Activated naive CD4-positive, alpha-beta T cell treated with anti-CD3 and anti-CD28 coated beads for 36 hours (primary cell): ENCODE data around the gene SRC. TPM values are rescaled to one million over a fixed set of nuclear protein-coding genes. Genes with fewer than 3 reads are reported as not detected.
A peak's percentile ranks its signal among the peaks of the same experiment; 100 is the strongest.

Experiments used
- CTCF ChIA-PET: fragments of 350-600 bp; sonication (Branson Sonifier 250); formaldehyde crosslinking; loops from one replicate; lab custom pipeline; 2021; ENCODE audit warnings: antibody characterized with exemption; lab: Charles Lee
- DNase-seq: peaks from one replicate; pipeline ENCODE4 v3.0.0-alpha.2; 2020
- H3K27ac Mint-ChIP-seq: one replicate; pipeline ENCODE4 v1.8.0; 2021; ENCODE audit warnings: mild to moderate bottlenecking, mixed read lengths
- H3K27me3 Mint-ChIP-seq: one replicate; pipeline ENCODE4 v1.8.0; 2021; ENCODE audit warnings: low read depth, mixed read lengths
- H3K36me3 Mint-ChIP-seq: one replicate; pipeline ENCODE4 v1.8.0; 2021; ENCODE audit warnings: low read depth, mixed read lengths
- H3K4me1 Mint-ChIP-seq: one replicate; pipeline ENCODE4 v1.8.0; 2021; ENCODE audit warnings: low read depth, mixed read lengths
- H3K4me3 Mint-ChIP-seq: one replicate; pipeline ENCODE4 v1.8.0; 2021; ENCODE audit warnings: mild to moderate bottlenecking, moderate library complexity, mixed read lengths
- H3K9me3 Mint-ChIP-seq: one replicate; pipeline ENCODE4 v1.8.0; 2021; ENCODE audit warnings: mixed read lengths
- intact Hi-C: fragments of 100-400 bp; cut with micrococcal nuclease; formaldehyde crosslinking; loops from one replicate; pipeline ENCODE4 v1.15.1; 2023
- total RNA-seq, 2 experiments: library from RNA; stranded (reverse); gene quantifications; one replicate each; pipeline ENCODE4 v1.2.3, GENCODE V29; 2021

Gene SRC
- total RNA-seq, 2 experiments from 2014 or later, result 2.0 to 2.8 TPM

DNA sequence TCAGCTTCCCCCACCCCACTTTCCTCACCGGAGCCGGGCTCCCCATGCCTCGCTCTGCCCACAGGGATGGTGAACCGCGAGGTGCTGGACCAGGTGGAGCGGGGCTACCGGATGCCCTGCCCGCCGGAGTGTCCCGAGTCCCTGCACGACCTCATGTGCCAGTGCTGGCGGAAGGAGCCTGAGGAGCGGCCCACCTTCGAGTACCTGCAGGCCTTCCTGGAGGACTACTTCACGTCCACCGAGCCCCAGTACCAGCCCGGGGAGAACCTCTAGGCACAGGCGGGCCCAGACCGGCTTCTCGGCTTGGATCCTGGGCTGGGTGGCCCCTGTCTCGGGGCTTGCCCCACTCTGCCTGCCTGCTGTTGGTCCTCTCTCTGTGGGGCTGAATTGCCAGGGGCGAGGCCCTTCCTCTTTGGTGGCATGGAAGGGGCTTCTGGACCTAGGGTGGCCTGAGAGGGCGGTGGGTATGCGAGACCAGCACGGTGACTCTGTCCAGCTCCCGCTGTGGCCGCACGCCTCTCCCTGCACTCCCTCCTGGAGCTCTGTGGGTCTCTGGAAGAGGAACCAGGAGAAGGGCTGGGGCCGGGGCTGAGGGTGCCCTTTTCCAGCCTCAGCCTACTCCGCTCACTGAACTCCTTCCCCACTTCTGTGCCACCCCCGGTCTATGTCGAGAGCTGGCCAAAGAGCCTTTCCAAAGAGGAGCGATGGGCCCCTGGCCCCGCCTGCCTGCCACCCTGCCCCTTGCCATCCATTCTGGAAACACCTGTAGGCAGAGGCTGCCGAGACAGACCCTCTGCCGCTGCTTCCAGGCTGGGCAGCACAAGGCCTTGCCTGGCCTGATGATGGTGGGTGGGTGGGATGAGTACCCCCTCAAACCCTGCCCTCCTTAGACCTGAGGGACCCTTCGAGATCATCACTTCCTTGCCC is 57.4 kb downstream of the SRC start:
- intact Hi-C loops, result no loop called here
- no peaks in the 10 kb centered on the region for H3K36me3 Mint-ChIP-seq
- H3K4me3 Mint-ChIP-seq, result no peak overlapping the region
- no peak overlapping the region for H3K27ac Mint-ChIP-seq
- H3K27me3 Mint-ChIP-seq, result peaks cover 13% of the 10 kb centered on the region
- no peaks in the 10 kb centered on the region for H3K9me3 Mint-ChIP-seq
- peaks cover 12% of the 10 kb centered on the region for H3K4me1 Mint-ChIP-seq
- DNase-seq, result no peak
- CTCF ChIA-PET, result interaction anchor here (0.5 kb wide), 1 partner anchor 154 kb away, joined by 3 read pairs; no protein-coding TSS in a partner anchor

GRCh38 chr20:37404461-37404890 is 58.5 kb downstream of the SRC start:
- Mint-ChIP-seq H3K9me3 (no peaks in the 10 kb centered on the region), H3K27me3 (peaks cover 20% of the 10 kb centered on the region), H3K27ac (no peak overlapping the region), H3K4me3 (no peak overlapping the region), H3K4me1 (peaks cover 12% of the 10 kb centered on the region), H3K36me3 (no peaks in the 10 kb centered on the region)
- no peak for DNase-seq
- CTCF ChIA-PET, result no interaction called here
- intact Hi-C loops, result no loop called here

- intact Hi-C loops, result loop anchor here (5.0 kb wide), 1 partner anchor 122 kb away; the partner anchor contains the start of gene BLCAP
- CTCF ChIA-PET, result no interaction called here
- Mint-ChIP-seq H3K27me3 (peaks cover 20% of the 10 kb centered on the region), H3K27ac (no peak overlapping the region), H3K4me3 (peak overlapping the region; percentile 4), H3K36me3 (no peaks in the 10 kb centered on the region), H3K4me1 (peaks cover 12% of the 10 kb centered on the region), H3K9me3 (no peaks in the 10 kb centered on the region)
- DNase-seq, result no peak
Observed at GRCh38 chr20:37405351-37405897, 59.5 kb downstream of the SRC start.

GRCh38 chr20:37406010-37406998 is 60.4 kb downstream of the SRC start:
- intact Hi-C loops, result loop anchor here (5.0 kb wide), 1 partner anchor 121 kb away; the partner anchor contains the start of gene BLCAP
- H3K27ac Mint-ChIP-seq, result no peak overlapping the region
- peak overlapping the region; percentile 52 for H3K4me3 Mint-ChIP-seq

DNA sequence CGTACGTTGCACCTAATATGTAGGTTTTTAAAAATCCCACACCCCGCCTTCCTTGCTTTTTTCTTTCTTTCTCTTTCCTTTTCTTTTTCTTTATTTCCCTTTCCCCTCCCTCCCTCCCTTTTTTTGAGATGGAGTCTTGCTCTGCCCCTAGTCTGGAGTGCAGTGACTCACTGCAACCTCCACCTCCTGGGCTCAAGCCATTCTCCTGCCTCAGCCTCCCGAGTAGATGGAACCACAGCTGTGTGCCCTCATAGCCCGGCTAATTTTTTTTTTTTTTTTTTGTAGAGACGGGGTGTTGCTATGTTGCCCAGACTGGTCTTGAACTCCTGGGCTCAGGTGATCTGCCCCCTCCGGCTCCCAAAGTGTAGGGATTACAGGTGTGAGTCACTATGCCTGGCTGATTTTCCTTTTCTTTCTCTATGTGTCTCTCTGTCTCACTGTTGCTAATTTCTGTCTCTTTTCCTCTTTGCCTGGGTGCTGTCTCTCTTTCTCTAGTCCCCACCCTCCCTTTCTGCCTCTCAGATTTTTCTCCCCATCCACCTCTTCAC is 61.2 kb downstream of the SRC start:
- peaks cover 20% of the 10 kb centered on the region for H3K27me3 Mint-ChIP-seq
- H3K4me1 Mint-ChIP-seq, result peaks cover 12% of the 10 kb centered on the region
- CTCF ChIA-PET, result no interaction called here
- H3K4me3 Mint-ChIP-seq, result peak overlapping the region; percentile 42
- DNase-seq, result no peak
- H3K27ac Mint-ChIP-seq, result no peak overlapping the region
- H3K9me3 Mint-ChIP-seq, result no peaks in the 10 kb centered on the region
- intact Hi-C loops, result loop anchor here (5.0 kb wide), 1 partner anchor 120 kb away; the partner anchor contains the start of gene BLCAP
- H3K36me3 Mint-ChIP-seq, result no peaks in the 10 kb centered on the region

More at GRCh38 chr20:37406010-37406998, 60.4 kb downstream of the SRC start:
- peaks cover 12% of the 10 kb centered on the region for H3K4me1 Mint-ChIP-seq
- H3K9me3 Mint-ChIP-seq, result no peaks in the 10 kb centered on the region
- no peaks in the 10 kb centered on the region for H3K36me3 Mint-ChIP-seq
- peak; percentile 22 for DNase-seq
- CTCF ChIA-PET, result no interaction called here
- peaks cover 20% of the 10 kb centered on the region for H3K27me3 Mint-ChIP-seq

DNA sequence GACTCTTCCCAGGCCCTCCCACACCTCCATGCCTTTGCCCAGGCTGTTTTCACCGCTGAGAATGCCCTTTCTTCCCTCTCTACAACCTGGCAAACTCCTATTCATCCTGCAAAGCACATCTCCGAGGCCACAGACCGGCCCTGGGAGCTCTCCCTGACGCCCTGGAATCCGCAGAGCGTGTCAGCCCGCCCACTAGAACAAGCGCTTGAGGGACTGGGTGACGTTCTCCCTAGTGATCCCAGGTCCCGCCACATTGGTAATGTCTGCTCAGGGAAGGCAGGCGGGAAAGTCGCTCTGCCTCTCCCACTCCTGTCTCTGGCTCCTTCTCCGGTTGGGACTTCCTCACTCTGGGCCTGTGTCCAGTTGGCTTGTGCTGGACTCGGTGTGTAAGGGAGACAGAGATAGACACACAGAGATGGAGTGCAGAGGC is 61.6 kb downstream of the SRC start:
- intact Hi-C loops, result loop anchor here (5.0 kb wide), 1 partner anchor 120 kb away; the partner anchor contains the start of gene BLCAP
- CTCF ChIA-PET, result no interaction called here
- Mint-ChIP-seq H3K27ac (no peak overlapping the region), H3K4me3 (peak overlapping the region; percentile 42), H3K27me3 (peaks cover 20% of the 10 kb centered on the region), H3K4me1 (peaks cover 12% of the 10 kb centered on the region), H3K9me3 (no peaks in the 10 kb centered on the region), H3K36me3 (no peaks in the 10 kb centered on the region)
- no peak for DNase-seq

DNA sequence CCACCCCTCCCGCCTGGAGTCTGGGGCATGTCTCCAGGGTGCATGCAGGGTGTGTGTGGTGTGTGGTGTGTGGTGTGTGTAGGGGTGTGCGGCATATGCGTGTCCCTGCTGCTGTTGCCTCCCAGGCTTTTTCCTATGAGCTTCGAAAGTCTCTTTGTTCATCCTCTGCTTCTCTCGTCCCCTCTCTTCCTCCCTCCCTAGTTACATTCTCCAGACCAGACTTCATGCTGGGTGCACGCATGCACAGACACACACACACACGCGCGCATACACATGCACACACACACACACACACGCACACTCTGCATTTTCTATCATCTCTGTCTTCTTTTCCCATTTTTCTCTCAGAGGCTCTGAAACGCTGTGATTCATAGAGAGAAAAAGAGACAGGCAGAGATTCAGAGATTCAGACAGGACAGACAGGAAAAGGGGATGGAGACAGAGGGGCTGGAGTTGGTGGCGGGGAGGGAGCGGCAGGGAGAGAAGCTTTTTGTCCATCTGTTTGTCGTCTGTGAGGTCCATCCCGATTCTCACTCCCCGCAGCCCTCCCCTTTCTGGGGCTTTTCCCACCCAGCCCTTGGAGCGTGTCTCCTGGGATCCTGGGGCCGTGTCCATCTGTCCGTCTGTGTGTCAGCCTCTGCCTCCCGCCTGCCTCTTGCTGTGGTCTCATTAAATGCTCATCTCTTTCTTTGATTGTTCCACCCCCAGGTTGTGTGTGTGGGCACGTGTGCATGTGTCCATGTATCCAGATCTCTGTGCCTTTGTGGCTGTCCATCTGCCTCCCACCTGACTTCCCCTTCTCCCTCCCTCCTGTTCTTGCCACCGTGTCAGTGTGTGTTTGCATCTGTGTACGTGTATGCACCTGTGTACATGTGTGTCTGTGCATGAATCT is 62.6 kb downstream of the SRC start:
- no peaks in the 10 kb centered on the region for H3K9me3 Mint-ChIP-seq
- H3K4me1 Mint-ChIP-seq, result peaks cover 14% of the 10 kb centered on the region
- peaks cover 20% of the 10 kb centered on the region for H3K27me3 Mint-ChIP-seq
- no peak overlapping the region for H3K27ac Mint-ChIP-seq
- CTCF ChIA-PET, result no interaction called here
- H3K36me3 Mint-ChIP-seq, result no peaks in the 10 kb centered on the region
- DNase-seq, result no peak
- H3K4me3 Mint-ChIP-seq, result no peak overlapping the region
- intact Hi-C loops, result loop anchor here (5.0 kb wide), 1 partner anchor 119 kb away; the partner anchor contains the start of gene BLCAP

DNA sequence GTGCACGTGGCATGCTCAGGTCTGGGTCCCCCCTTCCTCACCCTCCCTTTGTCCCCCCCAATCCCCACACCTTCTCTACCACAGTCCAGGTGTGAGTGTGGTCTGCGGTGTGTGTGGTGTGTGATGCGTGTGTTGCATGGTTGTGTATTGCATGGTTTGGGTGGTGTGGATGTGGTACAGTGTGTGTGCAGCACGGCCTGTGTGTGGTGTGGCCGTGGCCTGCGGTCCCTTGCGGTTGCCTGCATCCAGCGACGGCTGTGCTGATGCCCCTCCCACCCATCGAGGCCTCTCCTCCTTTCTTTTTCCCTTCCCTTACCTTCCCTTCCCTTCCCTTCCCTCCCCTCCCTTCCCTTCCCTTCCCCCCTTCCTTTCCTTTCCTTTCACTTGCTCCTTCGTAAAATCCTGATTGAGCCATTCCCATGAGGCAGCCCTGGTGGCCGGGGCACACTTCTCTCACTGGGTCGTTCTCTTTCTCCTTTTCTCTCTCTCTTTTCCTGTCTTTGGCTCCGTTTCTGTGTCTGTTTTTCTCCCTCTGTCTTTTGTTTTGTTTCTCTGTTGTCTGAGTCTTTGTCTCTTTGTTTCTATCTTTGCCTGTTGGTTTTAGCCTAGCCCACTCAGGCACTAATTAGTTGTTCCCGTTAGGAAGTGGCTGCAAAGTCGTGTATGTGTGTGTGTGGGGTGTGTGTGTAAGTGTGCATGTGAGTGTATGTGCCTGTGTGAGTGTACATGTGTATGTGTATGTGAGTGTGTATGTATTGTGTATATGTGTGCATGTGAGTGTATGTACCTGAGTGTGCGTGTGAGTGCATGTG is 65.7 kb downstream of the SRC start:
- peaks cover 10% of the 10 kb centered on the region for H3K4me1 Mint-ChIP-seq
- CTCF ChIA-PET, result no interaction called here
- H3K27me3 Mint-ChIP-seq, result peaks cover 16% of the 10 kb centered on the region
- intact Hi-C loops, result no loop called here
- H3K36me3 Mint-ChIP-seq, result no peaks in the 10 kb centered on the region
- peak; percentile 28 for DNase-seq
- no peaks in the 10 kb centered on the region for H3K9me3 Mint-ChIP-seq
- H3K4me3 Mint-ChIP-seq, result no peak overlapping the region
- no peak overlapping the region for H3K27ac Mint-ChIP-seq

DNA sequence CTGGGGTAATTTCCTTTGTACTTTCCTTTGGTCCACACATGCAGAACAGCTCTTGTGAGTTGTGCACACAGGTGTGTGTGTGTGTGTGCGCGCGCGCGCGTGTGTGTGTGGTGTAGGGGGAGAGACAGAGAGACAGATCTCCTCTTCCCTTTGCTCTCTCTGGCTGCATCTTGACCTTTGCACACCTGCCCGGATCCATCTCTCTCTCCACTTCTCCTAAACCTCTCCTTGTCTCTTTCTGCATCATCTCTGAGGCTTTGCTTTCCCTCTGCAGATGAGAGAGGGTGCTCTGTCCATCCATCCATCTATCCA is 67.0 kb downstream of the SRC start:
- CTCF ChIA-PET, result interaction anchor here (0.5 to 1.2 kb wide), 2 partner anchors 164 to 172 kb away, joined by 3 to 5 read pairs; no protein-coding TSS in a partner anchor
- H3K9me3 Mint-ChIP-seq, result no peaks in the 10 kb centered on the region

DNA sequence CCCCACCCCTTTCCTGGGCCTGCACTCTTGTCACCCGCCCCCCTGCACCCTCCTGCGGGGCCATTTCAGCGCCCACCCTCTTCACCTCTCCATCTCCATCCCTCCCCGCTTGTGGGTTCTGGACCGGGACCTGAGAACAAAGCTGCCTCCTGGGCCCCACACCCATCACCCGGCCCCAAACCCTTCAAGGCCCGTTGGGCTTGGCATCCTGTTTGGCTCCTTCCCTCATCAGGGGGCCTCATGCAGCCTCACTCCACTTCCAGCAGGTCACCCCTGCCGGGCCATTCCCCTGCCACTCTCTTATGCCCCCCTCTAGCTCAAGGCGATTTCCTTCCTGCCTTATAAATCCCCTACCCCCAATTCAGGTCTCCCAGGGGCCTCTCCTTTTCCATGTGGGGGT is 67.4 kb downstream of the SRC start:
- no peaks in the 10 kb centered on the region for H3K9me3 Mint-ChIP-seq
- H3K27me3 Mint-ChIP-seq, result peaks cover 7% of the 10 kb centered on the region
- CTCF ChIA-PET, result interaction anchor here (0.5 to 1.2 kb wide), 2 partner anchors 164 to 173 kb away, joined by 3 to 5 read pairs; no protein-coding TSS in a partner anchor
- intact Hi-C loops, result no loop called here
- no peaks in the 10 kb centered on the region for H3K36me3 Mint-ChIP-seq
- no peak overlapping the region for H3K27ac Mint-ChIP-seq
- DNase-seq, result no peak
- no peak overlapping the region for H3K4me3 Mint-ChIP-seq
- peaks cover 2% of the 10 kb centered on the region for H3K4me1 Mint-ChIP-seq

More for the DNA sequence above, 67.0 kb downstream of the SRC start:
- Mint-ChIP-seq H3K36me3 (no peaks in the 10 kb centered on the region), H3K27ac (no peak overlapping the region), H3K27me3 (peaks cover 9% of the 10 kb centered on the region), H3K4me1 (peaks cover 2% of the 10 kb centered on the region), H3K4me3 (no peak overlapping the region)
- intact Hi-C loops, result no loop called here
- DNase-seq, result no peak
